Endothelial cell of umbilical vein (primary cell): ENCODE results near the gene CPD. TPM values are rescaled to one million over a fixed set of nuclear protein-coding genes. Genes with fewer than 3 reads are reported as not detected.
"Not testable (repeated sequence)": the region's sequence is repeated elsewhere in the genome, so short reads cannot be mapped to it uniquely, and the experiment has no call there.

Source experiments
- BruUV-seq: library from RNA; stranded (reverse); fragments of 400-500 nt; replicated peaks from 2 replicates; lab custom pipeline; 2021; lab: Mats Ljungman, UMichigan
- CTCF ChIA-PET: fragments of 300-600, 350-600 bp; sonication (Branson Sonifier 250); formaldehyde crosslinking; loops from one replicate; lab custom pipeline; 2021; ENCODE audit warnings: antibody characterized with exemption, inconsistent platforms; lab: Charles Lee
- POLR2A ChIA-PET: fragments of 300-600, 350-600 bp; sonication (Branson Sonifier 250); formaldehyde crosslinking; loops from one replicate; lab custom pipeline; 2021; ENCODE audit warnings: antibody characterized with exemption, inconsistent platforms; lab: Charles Lee
- DNase-seq: peaks from one replicate; pipeline ENCODE4 v3.0.0-alpha.2; 2011; ENCODE audit warnings: low read depth, low spot score
- FAIRE-seq: peaks from 2 replicates; lab custom pipeline; 2011; peaks lifted over from hg19 to GRCh38; lab: Jason Lieb, UNC
- H2AFZ ChIP-seq: 2 replicates; pipeline ENCODE4 v1.6.0; 2012; ENCODE audit warnings: low read depth, low read length, control low read depth, inconsistent platforms
- H3K27ac ChIP-seq: 2 replicates; pipeline ENCODE4 v1.5.1; 2011; ENCODE audit warnings: low read depth, mild to moderate bottlenecking, control low read depth, low read length, moderate library complexity; ENCODE audit not compliant: insufficient read depth
- H3K27me3 ChIP-seq, 2 experiments: 2 replicates each; pipeline versions ENCODE4 v1.6.0 to v1.6.1; 2011; ENCODE audit warnings: low read length in 2 of 2, mixed read lengths in 1 of 2; ENCODE audit not compliant: control insufficient read depth in 2 of 2, insufficient read depth in 2 of 2
- H3K36me3 ChIP-seq, 2 experiments: 2 replicates in 1 of 2; 3 replicates in 1 of 2; pipeline ENCODE4 v1.5.1; 2011; ENCODE audit warnings: low read length in 2 of 2, mild to moderate bottlenecking in 1 of 2, moderate library complexity in 1 of 2; ENCODE audit not compliant: control insufficient read depth in 2 of 2, insufficient read depth in 2 of 2; ENCODE audit errors: extremely low read depth in 1 of 2
- H3K4me1 ChIP-seq: 3 replicates; pipeline ENCODE4 v1.5.1; 2011; ENCODE audit warnings: mild to moderate bottlenecking, low read length; ENCODE audit not compliant: control insufficient read depth, insufficient read depth; ENCODE audit errors: extremely low read depth
- H3K4me2 ChIP-seq: 2 replicates; pipeline ENCODE4 v1.6.1; 2011; ENCODE audit warnings: low read length, control low read depth, mixed read lengths; ENCODE audit not compliant: insufficient read depth
- H3K4me3 ChIP-seq, 3 experiments: fragments of 200-600 bp in 1 of 3; sonication (generic), shearing (Covaris generic) in 1 of 3; replicated peaks in 1 of 3; 2 replicates each; pipeline ENCODE4 v1.5.1; 2011 to 2016; ENCODE audit warnings: control low read depth in 3 of 3, low read length in 3 of 3, mild to moderate bottlenecking in 2 of 3, inconsistent platforms in 1 of 3, low read depth in 1 of 3, moderate library complexity in 1 of 3; ENCODE audit not compliant: insufficient read depth in 1 of 3
- H3K79me2 ChIP-seq: 2 replicates; pipeline ENCODE4 v1.6.0; 2012; ENCODE audit warnings: low read length, inconsistent platforms; ENCODE audit not compliant: control insufficient read depth, insufficient read depth
- H3K9ac ChIP-seq: replicated peaks from 2 replicates; pipeline ENCODE3; 2011; ENCODE audit warnings: low read length, control low read depth; ENCODE audit not compliant: insufficient read depth; ENCODE audit errors: extremely low read depth
- H3K9me1 ChIP-seq: replicated peaks from 3 replicates; pipeline ENCODE4 v1.6.0; 2011; ENCODE audit warnings: mild to moderate bottlenecking, low read length; ENCODE audit not compliant: control insufficient read depth, insufficient read depth; ENCODE audit errors: extremely low read depth
- H3K9me3 ChIP-seq: replicated peaks from 2 replicates; pipeline ENCODE4 v1.5.1; 2012; ENCODE audit warnings: low read length, inconsistent platforms; ENCODE audit not compliant: control insufficient read depth, insufficient read depth
- H4K20me1 ChIP-seq: replicated peaks from 2 replicates; pipeline ENCODE3; 2011; ENCODE audit warnings: mild to moderate bottlenecking, low read length; ENCODE audit not compliant: control insufficient read depth, insufficient read depth; ENCODE audit errors: extremely low read depth
- CTCF ChIP-seq, 2 donors: IDR thresholded peaks; 1 replicate in 1 of 2; 2 replicates in 1 of 2; pipeline ENCODE4 v1.5.1; 2011; ENCODE audit warnings: low read length in 2 of 2, mild to moderate bottlenecking in 2 of 2, moderate library complexity in 2 of 2, control low read depth in 1 of 2, inconsistent platforms in 1 of 2, low read depth in 1 of 2; ENCODE audit not compliant: insufficient read depth in 1 of 2; ENCODE audit errors: extremely low read depth in 1 of 2
- EZH2 ChIP-seq: IDR thresholded peaks from 2 replicates; pipeline ENCODE4 v1.6.1; 2012; ENCODE audit warnings: borderline replicate concordance, low read depth, mild to moderate bottlenecking, moderate library complexity, low read length, inconsistent platforms; ENCODE audit not compliant: severe bottlenecking
- FOS ChIP-seq: IDR thresholded peaks from 2 replicates; pipeline ENCODE4 v1.6.1; 2011; ENCODE audit warnings: mild to moderate bottlenecking, low read length, moderate library complexity, borderline replicate concordance; ENCODE audit not compliant: insufficient read depth
- GATA2 ChIP-seq: IDR thresholded peaks from 2 replicates; pipeline ENCODE4 v1.7.0; 2011; ENCODE audit warnings: low read depth, mild to moderate bottlenecking, moderate library complexity, mixed read lengths, low read length; ENCODE audit not compliant: insufficient read length, insufficient read depth
- JUN ChIP-seq: IDR thresholded peaks from 2 replicates; pipeline ENCODE4 v1.6.1; 2011; ENCODE audit warnings: borderline replicate concordance, low read depth; ENCODE audit not compliant: insufficient read length, insufficient read depth
- MAX ChIP-seq: IDR thresholded peaks from 2 replicates; pipeline ENCODE4 v1.6.1; 2011; ENCODE audit not compliant: insufficient read depth, insufficient read length
- MYC ChIP-seq: IDR thresholded peaks from one replicate; pipeline ENCODE4 v1.6.1; 2011; ENCODE audit warnings: mild to moderate bottlenecking, low read depth, low read length
- POLR2A ChIP-seq: IDR thresholded peaks from 2 replicates; pipeline ENCODE4 v1.6.1; 2012; ENCODE audit warnings: low read depth, mild to moderate bottlenecking, control low read depth, low read length
- POLR2AphosphoS5 ChIP-seq: IDR thresholded peaks from 2 replicates; pipeline ENCODE4 v1.6.1; 2012; ENCODE audit warnings: low read depth, mild to moderate bottlenecking, control low read depth, low read length, moderate library complexity; ENCODE audit not compliant: insufficient read depth
- dilution Hi-C: fragments of 300-500 bp; cut with MboI; formaldehyde crosslinking; loops from one replicate; pipeline ENCODE4 v1.15.0; 2019; ENCODE audit warnings: low sequenced_read_pairs; ENCODE audit not compliant: extremely low pct_ligation_motif_present
- intact Hi-C: fragments of 100-400 bp; cut with micrococcal nuclease; formaldehyde crosslinking; loops from one replicate; pipeline ENCODE4 v1.10.0; 2022
- polyA plus RNA-seq, 4 experiments: library from polyadenylated mRNA; depleted of rRNA in 3 of 4; stranded (reverse) in 3 of 4; unstranded in 1 of 4; fragments of >200 nt; gene quantifications; 2 replicates each; pipeline versions ENCODE4 v1.2.1 to v1.2.3, GENCODE V29; 2011 to 2012; ENCODE audit warnings: missing spikeins in 1 of 4
- total RNA-seq: library from RNA; stranded (reverse); gene quantifications from 2 replicates; pipeline ENCODE4 v1.2.3, GENCODE V29; 2021

Gene CPD
- total and polyA plus RNA-seq, 2 donors (not counting 3 experiments of a cell fraction or from before 2014, with no cell fraction given) = 18.3 to 63.6 TPM

GRCh38 chr17:30347488-30347887 is 31.2 kb upstream of the CPD start:
- CTCF ChIA-PET = interaction anchor here (1.7 kb wide), 1 partner anchor 11 kb away, joined by 7 read pairs; no protein-coding TSS in a partner anchor
- intact Hi-C loops (no loop called here), dilution Hi-C loops (no loop called here)
- Histone ChIP-seq H4K20me1 (no peaks in the 10 kb centered on the region), H3K36me3 (no peaks in the 10 kb centered on the region), H3K27ac (no peak overlapping the region), H3K79me2 (no peaks in the 10 kb centered on the region), H3K9me3 (no peaks in the 10 kb centered on the region), H2AFZ (no peak overlapping the region), H3K4me1 (peaks cover 6% of the 10 kb centered on the region), H3K4me2 (no peak overlapping the region), H3K27me3 (no peaks in the 10 kb centered on the region), H3K9me1 (no peaks in the 10 kb centered on the region), H3K9ac (no peak overlapping the region), H3K4me3 (no peak overlapping the region)
- FAIRE-seq = no peak
- TF ChIP-seq POLR2AphosphoS5 = no peak
- DNase-seq = no peak
- BruUV-seq = no TSS peak
- POLR2A ChIA-PET = no interaction called here

DNA sequence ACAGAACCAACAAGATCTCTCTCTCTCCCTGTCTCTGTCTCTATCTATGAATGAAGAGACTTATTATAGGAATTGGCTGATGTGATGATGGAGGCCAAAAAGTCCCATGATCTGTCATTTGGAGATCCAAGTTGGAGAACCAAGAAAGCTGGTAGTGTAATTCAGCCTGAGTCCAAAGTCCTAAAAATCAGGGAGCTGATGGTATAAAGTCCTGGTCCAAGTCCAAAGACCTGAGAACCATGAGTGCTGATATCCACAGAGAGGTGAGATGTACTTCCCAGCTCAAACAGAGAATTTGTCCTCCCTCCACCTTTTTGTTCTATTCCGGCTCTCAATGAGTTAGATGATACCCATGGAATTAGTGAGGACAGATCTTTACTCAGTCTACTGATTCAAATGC is 29.5 kb upstream of the CPD start:
- Histone ChIP-seq H3K9me3 (no peaks in the 10 kb centered on the region), H3K36me3 (no peaks in the 10 kb centered on the region), H3K9ac (no peak overlapping the region), H3K4me3 (no peak overlapping the region), H3K27ac (no peak overlapping the region), H3K9me1 (no peaks in the 10 kb centered on the region), H3K79me2 (no peaks in the 10 kb centered on the region), H3K4me1 (peaks cover 6% of the 10 kb centered on the region), H4K20me1 (no peaks in the 10 kb centered on the region), H3K4me2 (no peak overlapping the region), H2AFZ (no peak overlapping the region), H3K27me3 (no peaks in the 10 kb centered on the region)
- ChIA-PET POLR2A (no interaction called here), CTCF (interaction anchor here (1.3 kb wide), 1 partner anchor 9 kb away, joined by 6 read pairs; no protein-coding TSS in a partner anchor)
- TF ChIP-seq JUN = no peak
- TF ChIP-seq FOS = no peak
- no peak for TF ChIP-seq CTCF (IDR thresholded peaks at IDR 0.05; ENCODE audit: extremely low read depth in 1 of 2, insufficient read depth in 1 of 2, low read depth in 1 of 2, low read length in 2 of 2)
- no peak for TF ChIP-seq MAX
- no peak for TF ChIP-seq EZH2
- no peak for TF ChIP-seq POLR2A
- no peak for TF ChIP-seq POLR2AphosphoS5
- no peak for TF ChIP-seq MYC
- no peak for TF ChIP-seq GATA2
- intact Hi-C loops (no loop called here), dilution Hi-C loops (no loop called here)
- BruUV-seq = no TSS peak
- no peak for DNase-seq
- FAIRE-seq = no peak

DNA sequence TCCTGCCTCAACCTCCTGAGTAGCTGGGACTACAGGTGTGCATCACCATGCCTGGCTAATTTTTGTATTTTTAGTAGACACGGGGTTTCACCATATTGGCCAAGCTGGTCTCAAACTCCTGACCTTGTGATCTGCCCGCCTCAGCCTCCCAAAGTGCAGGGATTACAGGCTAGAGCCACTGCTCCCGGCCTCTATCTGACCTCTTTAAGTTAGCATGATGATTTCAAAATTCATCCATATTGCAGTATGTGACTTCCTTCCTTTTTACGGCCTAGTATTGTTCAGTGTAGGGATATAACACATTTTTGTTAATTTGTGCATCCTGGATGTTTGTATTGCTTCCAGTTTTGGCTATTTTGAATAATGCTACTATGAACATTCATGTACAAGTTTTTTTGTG is 27.5 kb upstream of the CPD start:
- dilution Hi-C loops, POLR2A ChIA-PET, intact Hi-C loops, H3K36me3 ChIP-seq, H3K27me3 ChIP-seq, H3K4me1 ChIP-seq, H3K4me3 ChIP-seq, H3K4me2 ChIP-seq, H3K9me3 ChIP-seq, H3K9me1 ChIP-seq, H3K9ac ChIP-seq, FAIRE-seq, DNase-seq, H2AFZ ChIP-seq, H4K20me1 ChIP-seq, H3K79me2 ChIP-seq, H3K27ac ChIP-seq, CTCF ChIA-PET, BruUV-seq: not testable (repeated sequence)
